Tibial nerve (tissue), 4 donors: ENCODE results near the gene RANBP3.

Experiments
- CTCF ChIP-seq, 5 experiments: fragments of 200-600 bp in 3 of 5; fragments of 450-650 bp in 2 of 5; sonication (generic) in 3 of 5; IDR thresholded peaks; one replicate each; pipeline ENCODE4 v1.5.1; 2016 to 2019; ENCODE audit warnings: antibody characterized with exemption in 5 of 5, mild to moderate bottlenecking in 3 of 5, moderate library complexity in 2 of 5
- EP300 ChIP-seq, 2 donors: sonication (generic); formaldehyde crosslinking; IDR thresholded peaks; one replicate each; pipeline ENCODE4 v1.6.1; 2017; ENCODE audit warnings: antibody characterized with exemption in 2 of 2, mild to moderate bottlenecking in 1 of 2
- POLR2A ChIP-seq, 2 donors: fragments of 450-650 bp; IDR thresholded peaks; one replicate each; pipeline ENCODE4 v1.6.1; 2017; ENCODE audit warnings: antibody characterized with exemption in 2 of 2, mild to moderate bottlenecking in 2 of 2, moderate library complexity in 2 of 2

GRCh38 chr19:5916181-5916708 is 61.7 kb downstream of the RANBP3 start:
- TF ChIP-seq CTCF (IDR thresholded peaks at IDR 0.05) (no peak), POLR2A (IDR thresholded peaks at IDR 0.05) (no peak), EP300 (IDR thresholded peaks at IDR 0.05) (no peak)
